Fibroblast of lung (primary cell): Measurements from ENCODE around the gene CORIN. TPM values are rescaled to one million over a fixed set of nuclear protein-coding genes. Genes with fewer than 3 reads are reported as not detected.

Experiments
- DNase-seq, 2 donors: peaks; one replicate each; pipeline versions ENCODE4 v3.0.0 to v3.0.0-alpha.2; 2010; ENCODE audit warnings: low read depth in 2 of 2
- H2AFZ ChIP-seq: 2 replicates; pipeline ENCODE4 v1.5.1; 2012; ENCODE audit warnings: low read length, control low read depth, inconsistent platforms
- H3K27ac ChIP-seq: 2 replicates; pipeline ENCODE4 v1.5.1; 2011; ENCODE audit warnings: low read length, control low read depth; ENCODE audit not compliant: insufficient read depth
- H3K27me3 ChIP-seq: 2 replicates; pipeline ENCODE4 v1.5.1; 2011; ENCODE audit warnings: mild to moderate bottlenecking, low read length; ENCODE audit not compliant: control insufficient read depth, insufficient read depth
- H3K36me3 ChIP-seq: 2 replicates; pipeline ENCODE4 v1.5.1; 2011; ENCODE audit warnings: low read length; ENCODE audit not compliant: control insufficient read depth, insufficient read depth
- H3K4me1 ChIP-seq: 2 replicates; pipeline ENCODE4 v1.5.1; 2011; ENCODE audit warnings: low read length; ENCODE audit not compliant: control insufficient read depth, insufficient read depth; ENCODE audit errors: extremely low read depth
- H3K4me2 ChIP-seq: 2 replicates; pipeline ENCODE4 v1.5.1; 2011; ENCODE audit warnings: low read length, control low read depth; ENCODE audit not compliant: insufficient read depth; ENCODE audit errors: extremely low read depth
- H3K4me3 ChIP-seq, 4 experiments: fragments of 200-600 bp in 1 of 4; sonication (generic) in 1 of 4; replicated peaks in 1 of 4; 2 replicates each; pipeline ENCODE4 v1.5.1; 2011 to 2016; ENCODE audit warnings: low read length in 4 of 4, low read depth in 3 of 4, mild to moderate bottlenecking in 3 of 4, control low read depth in 2 of 4, inconsistent platforms in 1 of 4, mixed read lengths in 1 of 4; ENCODE audit not compliant: insufficient read depth in 1 of 4; ENCODE audit errors: control extremely low read depth in 1 of 4
- H3K79me2 ChIP-seq: 2 replicates; pipeline ENCODE4 v1.5.1; 2012; ENCODE audit warnings: mild to moderate bottlenecking, low read length, inconsistent platforms; ENCODE audit not compliant: control insufficient read depth, insufficient read depth
- H3K9ac ChIP-seq: 2 replicates; pipeline ENCODE4 v1.5.1; 2011; ENCODE audit warnings: mild to moderate bottlenecking, low read length, control low read depth; ENCODE audit not compliant: insufficient read depth
- H3K9me3 ChIP-seq: 2 replicates; pipeline ENCODE4 v1.5.1; 2012; ENCODE audit warnings: low read depth, low read length; ENCODE audit not compliant: control insufficient read depth, insufficient read depth
- H4K20me1 ChIP-seq: 2 replicates; pipeline ENCODE4 v1.5.1; 2011; ENCODE audit warnings: low read length; ENCODE audit not compliant: control insufficient read depth, insufficient read depth; ENCODE audit errors: extremely low read depth
- EZH2 ChIP-seq: IDR thresholded peaks from 2 replicates; pipeline ENCODE4 v1.5.1; 2012; ENCODE audit warnings: low read length, control low read depth, mild to moderate bottlenecking; ENCODE audit errors: missing control alignments
- polyA plus RNA-seq, 2 donors: library from polyadenylated mRNA; depleted of rRNA in 1 of 2; stranded (reverse) in 1 of 2; unstranded in 1 of 2; fragments of >200 nt; gene quantifications; 2 replicates each; pipeline ENCODE4 v1.2.1, GENCODE V29; 2011 to 2012; ENCODE audit warnings: missing spikeins in 1 of 2
- total RNA-seq: library from RNA; depleted of rRNA; stranded (reverse); fragments of >200 nt; gene quantifications from 2 replicates; pipeline ENCODE4 v1.2.1, GENCODE V29; 2014
- TF ChIP-seq, protein P1 (sequence below), 2 donors: IDR thresholded peaks in 1 of 2; conservative IDR thresholded peaks in 1 of 2; 1 replicate in 1 of 2; 2 replicates in 1 of 2; pipeline ENCODE4 v1.5.1; 2011 to 2012; ENCODE audit warnings: low read length in 2 of 2, control low read depth in 1 of 2, inconsistent platforms in 1 of 2, low read depth in 1 of 2, mild to moderate bottlenecking in 1 of 2

CORIN gene
- total and polyA plus RNA-seq, 2 donors (not counting 1 experiment from before 2014, with no cell fraction given) = 1.5 to 22.2 TPM

DNA sequence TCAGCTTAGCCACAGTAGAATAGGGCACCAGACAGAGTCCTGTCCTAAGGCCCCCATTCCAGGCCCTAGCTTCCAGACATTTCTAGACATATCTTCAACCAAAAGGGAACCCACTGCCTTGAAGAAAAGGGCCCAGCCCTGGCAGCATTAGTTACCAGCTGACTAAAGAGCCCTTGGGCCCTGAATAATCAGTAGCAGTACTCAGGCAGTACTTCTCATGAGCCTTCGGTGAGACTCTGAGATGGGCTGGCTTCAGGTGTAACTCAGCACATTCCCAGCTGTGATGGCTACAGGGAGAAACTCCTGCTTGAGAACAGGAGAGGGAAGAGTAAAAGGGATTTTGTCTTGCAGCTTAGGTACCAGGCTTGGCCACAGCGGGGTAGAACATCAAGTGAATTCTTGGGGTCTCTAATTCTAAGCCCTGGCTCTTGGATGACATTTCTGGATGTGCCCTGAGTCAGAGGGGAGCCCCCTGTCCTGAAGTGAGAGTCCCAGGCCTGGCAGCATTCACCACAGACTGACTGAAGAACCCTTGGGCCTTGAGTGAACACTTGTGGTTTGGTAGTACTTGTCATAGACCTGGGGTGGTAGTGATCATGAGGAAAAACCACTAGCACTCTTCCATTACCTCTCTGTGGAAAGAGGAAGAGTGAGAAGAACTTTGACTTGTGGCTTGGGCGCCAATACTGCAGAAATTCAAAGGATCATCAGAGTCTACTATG, 182.7 kb downstream of the CORIN start:
- no peak overlapping the region for H3K4me2 ChIP-seq
- H3K36me3 ChIP-seq = no peaks in the 10 kb centered on the region
- TF ChIP-seq, protein P1, sequence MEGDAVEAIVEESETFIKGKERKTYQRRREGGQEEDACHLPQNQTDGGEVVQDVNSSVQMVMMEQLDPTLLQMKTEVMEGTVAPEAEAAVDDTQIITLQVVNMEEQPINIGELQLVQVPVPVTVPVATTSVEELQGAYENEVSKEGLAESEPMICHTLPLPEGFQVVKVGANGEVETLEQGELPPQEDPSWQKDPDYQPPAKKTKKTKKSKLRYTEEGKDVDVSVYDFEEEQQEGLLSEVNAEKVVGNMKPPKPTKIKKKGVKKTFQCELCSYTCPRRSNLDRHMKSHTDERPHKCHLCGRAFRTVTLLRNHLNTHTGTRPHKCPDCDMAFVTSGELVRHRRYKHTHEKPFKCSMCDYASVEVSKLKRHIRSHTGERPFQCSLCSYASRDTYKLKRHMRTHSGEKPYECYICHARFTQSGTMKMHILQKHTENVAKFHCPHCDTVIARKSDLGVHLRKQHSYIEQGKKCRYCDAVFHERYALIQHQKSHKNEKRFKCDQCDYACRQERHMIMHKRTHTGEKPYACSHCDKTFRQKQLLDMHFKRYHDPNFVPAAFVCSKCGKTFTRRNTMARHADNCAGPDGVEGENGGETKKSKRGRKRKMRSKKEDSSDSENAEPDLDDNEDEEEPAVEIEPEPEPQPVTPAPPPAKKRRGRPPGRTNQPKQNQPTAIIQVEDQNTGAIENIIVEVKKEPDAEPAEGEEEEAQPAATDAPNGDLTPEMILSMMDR (conservative IDR thresholded peaks at IDR 0.05 in 1 of 2, IDR thresholded peaks at IDR 0.05 in 1 of 2; ENCODE audit: low read depth in 1 of 2, low read length in 2 of 2) = no peak
- no peak for TF ChIP-seq EZH2
- no peak for DNase-seq
- H3K9ac ChIP-seq = no peak overlapping the region
- no peaks in the 10 kb centered on the region for H4K20me1 ChIP-seq
- H3K79me2 ChIP-seq = no peaks in the 10 kb centered on the region
- H3K9me3 ChIP-seq = no peaks in the 10 kb centered on the region
- H3K4me3 ChIP-seq = no peak overlapping the region
- no peaks in the 10 kb centered on the region for H3K4me1 ChIP-seq
- H3K27ac ChIP-seq = no peak overlapping the region
- H3K27me3 ChIP-seq = no peaks in the 10 kb centered on the region
- no peak overlapping the region for H2AFZ ChIP-seq

DNA sequence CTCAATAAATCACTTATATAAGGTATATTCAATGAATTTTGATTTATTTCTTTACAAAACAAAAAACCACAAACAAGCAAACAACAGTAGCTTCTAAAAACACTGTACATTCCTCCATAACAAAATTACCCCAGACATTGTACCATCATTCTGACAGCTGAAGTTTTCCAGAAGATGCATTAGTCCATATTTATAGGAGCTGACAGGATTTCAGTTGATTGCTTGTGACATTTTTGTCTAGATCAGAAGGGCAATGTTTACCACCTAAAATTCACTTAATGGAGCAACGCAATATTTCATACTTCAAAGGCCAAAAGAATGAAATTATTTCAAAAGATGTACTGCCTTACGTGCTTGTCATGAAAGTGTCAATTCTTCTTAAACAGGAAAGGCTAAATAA, 185.8 kb downstream of the CORIN start:
- Histone ChIP-seq H3K4me3 (no peak overlapping the region), H2AFZ (no peak overlapping the region), H3K4me2 (no peak overlapping the region), H3K9me3 (no peaks in the 10 kb centered on the region), H4K20me1 (no peaks in the 10 kb centered on the region), H3K4me1 (no peaks in the 10 kb centered on the region), H3K36me3 (no peaks in the 10 kb centered on the region), H3K9ac (no peak overlapping the region), H3K79me2 (no peaks in the 10 kb centered on the region), H3K27ac (no peak overlapping the region), H3K27me3 (no peaks in the 10 kb centered on the region)
- TF ChIP-seq, protein P1 (conservative IDR thresholded peaks at IDR 0.05 in 1 of 2, IDR thresholded peaks at IDR 0.05 in 1 of 2; ENCODE audit: low read depth in 1 of 2, low read length in 2 of 2) = no peak
- no peak for TF ChIP-seq EZH2
- DNase-seq = no peak

DNA sequence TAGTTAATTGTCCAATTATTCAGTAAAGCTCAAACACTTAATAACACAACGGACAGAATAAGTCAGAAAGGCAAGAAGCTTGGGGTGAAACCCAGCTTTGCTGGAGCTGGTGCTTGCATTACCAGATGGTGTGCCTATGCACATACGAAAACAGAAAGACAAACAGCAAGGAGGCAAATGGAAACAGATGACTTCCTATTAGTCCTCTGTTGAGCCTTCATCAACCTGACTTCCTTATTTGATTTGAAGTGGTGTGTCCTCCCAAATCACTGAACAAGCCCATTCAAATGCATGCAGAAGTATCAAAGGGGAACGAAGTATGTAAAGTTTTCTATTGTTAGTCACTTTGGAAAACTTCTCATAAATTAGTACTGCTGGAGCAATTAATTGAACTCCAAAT, 186.6 kb downstream of the CORIN start:
- H3K79me2 ChIP-seq = no peaks in the 10 kb centered on the region
- H3K4me1 ChIP-seq = no peaks in the 10 kb centered on the region
- H3K9ac ChIP-seq = no peak overlapping the region
- no peak overlapping the region for H2AFZ ChIP-seq
- no peaks in the 10 kb centered on the region for H3K9me3 ChIP-seq
- no peak overlapping the region for H3K4me3 ChIP-seq
- no peak for DNase-seq
- no peaks in the 10 kb centered on the region for H3K36me3 ChIP-seq
- H3K27ac ChIP-seq = no peak overlapping the region
- no peaks in the 10 kb centered on the region for H4K20me1 ChIP-seq
- no peak overlapping the region for H3K4me2 ChIP-seq
- no peaks in the 10 kb centered on the region for H3K27me3 ChIP-seq
- TF ChIP-seq, protein P1 (conservative IDR thresholded peaks at IDR 0.05 in 1 of 2, IDR thresholded peaks at IDR 0.05 in 1 of 2; ENCODE audit: low read depth in 1 of 2, low read length in 2 of 2) = no peak
- TF ChIP-seq EZH2 = no peak
